22Rv1 (cell line): ENCODE results near the gene FAM83G.

Source experiments
- CTCF ChIP-seq: fragments of 450-650 bp; IDR thresholded peaks from 2 replicates; pipeline ENCODE4 v1.5.1; 2017; ENCODE audit warnings: mild to moderate bottlenecking
- ZFX ChIP-seq: fragments of 450-650 bp; IDR thresholded peaks from 2 replicates; pipeline ENCODE4 v1.6.1; 2017; ENCODE audit warnings: antibody characterized with exemption, borderline replicate concordance

DNA sequence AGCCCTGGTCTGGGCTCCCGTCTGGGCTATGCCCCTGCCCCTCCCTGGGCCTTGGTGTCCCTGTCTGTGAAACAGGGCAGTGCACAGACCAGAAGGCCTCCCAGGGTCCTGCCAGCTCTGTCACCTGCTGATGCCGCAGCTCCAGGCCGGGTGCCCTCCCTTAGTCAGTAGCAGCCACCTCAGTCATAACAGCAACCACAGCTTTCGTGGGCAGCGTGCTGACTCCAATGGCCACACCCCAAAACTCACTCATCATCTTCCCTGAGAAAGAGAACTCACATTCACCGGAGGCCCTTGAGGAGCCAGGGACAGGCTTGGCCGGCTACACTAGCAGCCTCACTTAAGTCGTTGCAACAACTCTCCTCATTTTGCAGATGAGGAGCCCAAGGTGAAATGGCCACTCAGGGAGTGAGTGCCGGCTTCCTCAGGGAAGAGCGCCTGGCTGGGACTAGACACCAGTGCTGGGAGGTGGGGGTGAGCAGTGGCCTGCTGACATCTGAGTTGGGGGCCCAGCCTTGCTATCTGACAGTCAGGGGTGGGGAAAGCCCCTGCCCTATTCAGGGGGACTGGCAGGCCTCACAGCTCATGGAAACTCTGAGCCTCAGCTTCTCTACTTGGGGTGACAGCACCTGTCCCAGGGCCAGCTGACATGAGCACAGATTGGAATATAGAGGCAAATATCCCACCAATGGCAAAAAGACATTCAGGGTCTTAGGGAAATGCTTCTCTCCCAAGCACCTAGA is 30.0 kb downstream of the FAM83G start:
- TF ChIP-seq CTCF, result no peak
- no peak for TF ChIP-seq ZFX
